Measurements from ENCODE around the gene RGS4. TPM values are rescaled to one million over a fixed set of nuclear protein-coding genes. Genes with fewer than 3 reads are reported as not detected.

RGS4 gene
- total and polyA plus RNA-seq, 2 of the 13 experiments (the other 11 are each of a cell fraction or from before 2014, with no cell fraction given) = not detected

- no peak for TF ChIP-seq TCF7L2 (IDR thresholded peaks at IDR 0.05; ENCODE audit: low read depth, low read length)
- TF ChIP-seq ZNF468 (CRISPR knock-in tag; IDR thresholded peaks at IDR 0.05) = no peak
- no peak for TF ChIP-seq HNF4A (CRISPR knock-in tag; IDR thresholded peaks at IDR 0.05)
- TF ChIP-seq SIN3A (IDR thresholded peaks at IDR 0.05; ENCODE audit: borderline replicate concordance, low read depth, low read length) = no peak
- TF ChIP-seq ATF3 (CRISPR knock-in tag; IDR thresholded peaks at IDR 0.05) = no peak
- TF ChIP-seq FOXK2 (IDR thresholded peaks at IDR 0.05) = no peak
- TF ChIP-seq SIN3B (IDR thresholded peaks at IDR 0.05; ENCODE audit: low read length) = no peak
- H3K79me2 ChIP-seq (ENCODE audit: insufficient read depth, low read length) = no peaks in the 10 kb centered on the region
- BruUV-seq (replicated peaks) = no TSS peak
- H4K20me1 ChIP-seq (ENCODE audit: insufficient read depth, low read length) = no peaks in the 10 kb centered on the region
- ATAC-seq = no peak
- POLR2A ChIA-PET = no interaction called here
- H3K4me1 ChIP-seq (ENCODE audit: insufficient read depth, low read length) = no peaks in the 10 kb centered on the region
- H3K9ac ChIP-seq (ENCODE audit: insufficient read depth, low read depth, low read length) = no peak overlapping the region
- no peak for DNase-seq (ENCODE audit: low spot score)
- no peak overlapping the region for H3K4me3 ChIP-seq (replicated peaks in 1 of 3; ENCODE audit: insufficient read depth in 1 of 3, low read depth in 2 of 3, low read length in 3 of 3)
- H3K27ac ChIP-seq (ENCODE audit: extremely low read length, insufficient read depth, low read length) = no peak overlapping the region
- intact Hi-C loops (cut with micrococcal nuclease; ENCODE audit: unreplicated experiment) (no loop called here), in situ Hi-C loops (cut with HindIII; ENCODE audit: extremely low pct_ligation_motif_present, low pct_unique_long_range_greater_than_20kb) (no loop called here)
- no peak overlapping the region for H3K4me2 ChIP-seq (ENCODE audit: low read depth, low read length)
- no peaks in the 10 kb centered on the region; a peak in 1 of 5 replicates for H3K27me3 ChIP-seq (ENCODE audit: control insufficient read depth in 1 of 2, insufficient read depth in 2 of 2, low read length in 2 of 2)
- H3K36me3 ChIP-seq (replicated peaks in 1 of 2; ENCODE audit: control insufficient read depth in 1 of 2, insufficient read depth in 2 of 2, low read length in 2 of 2) = no peaks in the 10 kb centered on the region
- WGBS (ENCODE audit: low lambda C conversion rate) = 45% methylated on average over 2 of the region's 9 CpGs
- no peak overlapping the region for H2AFZ ChIP-seq (ENCODE audit: low read length)
- FAIRE-seq = no peak
- CTCF ChIA-PET (ENCODE audit: low intra/inter-chr PET ratio, low total read pairs) = no interaction called here
- no peaks in the 10 kb centered on the region for H3K9me3 ChIP-seq (ENCODE audit: low read length)
These were observed 24.4 kb downstream of the RGS4 start for GRCh38 chr1:163093579-163093978.

GRCh38 chr1:163094182-163094581 is 25.0 kb downstream of the RGS4 start:
- no peak overlapping the region for H3K4me2 ChIP-seq (ENCODE audit: low read depth, low read length)
- intact Hi-C loops (cut with micrococcal nuclease; ENCODE audit: unreplicated experiment) (no loop called here), in situ Hi-C loops (cut with HindIII; ENCODE audit: extremely low pct_ligation_motif_present, low pct_unique_long_range_greater_than_20kb) (no loop called here)
- H3K9ac ChIP-seq (ENCODE audit: insufficient read depth, low read depth, low read length) = no peak overlapping the region
- no peak overlapping the region for H3K4me3 ChIP-seq (replicated peaks in 1 of 3; ENCODE audit: insufficient read depth in 1 of 3, low read depth in 2 of 3, low read length in 3 of 3)
- no peak overlapping the region for H3K27ac ChIP-seq (ENCODE audit: extremely low read length, insufficient read depth, low read length)
- no peaks in the 10 kb centered on the region for H3K36me3 ChIP-seq (replicated peaks in 1 of 2; ENCODE audit: control insufficient read depth in 1 of 2, insufficient read depth in 2 of 2, low read length in 2 of 2)
- ChIA-PET CTCF (ENCODE audit: low intra/inter-chr PET ratio, low total read pairs) (no interaction called here), POLR2A (no interaction called here)
- H4K20me1 ChIP-seq (ENCODE audit: insufficient read depth, low read length) = no peaks in the 10 kb centered on the region
- no peak overlapping the region for H2AFZ ChIP-seq (ENCODE audit: low read length)
- DNase-seq (ENCODE audit: low spot score) (no peak), ATAC-seq (no peak), FAIRE-seq (no peak)
- no peaks in the 10 kb centered on the region for H3K79me2 ChIP-seq (ENCODE audit: insufficient read depth, low read length)
- H3K9me3 ChIP-seq (ENCODE audit: low read length) = no peaks in the 10 kb centered on the region
- no TSS peak for BruUV-seq (replicated peaks)
- H3K27me3 ChIP-seq (ENCODE audit: control insufficient read depth in 1 of 2, insufficient read depth in 2 of 2, low read length in 2 of 2) = no peaks in the 10 kb centered on the region; a peak in 1 of 5 replicates
- no peaks in the 10 kb centered on the region for H3K4me1 ChIP-seq (ENCODE audit: insufficient read depth, low read length)
- 1% methylated on average over 4 of the region's 4 CpGs for WGBS (ENCODE audit: low lambda C conversion rate)
- TF ChIP-seq ZNF546 (CRISPR knock-in tag; conservative IDR thresholded peaks at IDR 0.05) (no peak), E2F5 (CRISPR knock-in tag; conservative IDR thresholded peaks at IDR 0.05) (no peak), ATF1 (CRISPR knock-in tag; IDR thresholded peaks at IDR 0.05) (no peak), TGIF2 (CRISPR knock-in tag; IDR thresholded peaks at IDR 0.05) (no peak), ZNF431 (CRISPR knock-in tag; IDR thresholded peaks at IDR 0.05; ENCODE audit: borderline replicate concordance, low read depth) (no peak), MED1 (CRISPR knock-in tag; IDR thresholded peaks at IDR 0.05) (no peak), ZBTB37 (CRISPR knock-in tag; IDR thresholded peaks at IDR 0.05) (no peak), RBM22 (optimal IDR thresholded peaks at IDR 0.05; ENCODE audit: low read length) (no peak), SNRNP70 (IDR thresholded peaks at IDR 0.05; ENCODE audit: low read depth, low read length) (no peak), ZFP62 (CRISPR knock-in tag; IDR thresholded peaks at IDR 0.05) (no peak)
- TF ChIP-seq, protein P1, sequence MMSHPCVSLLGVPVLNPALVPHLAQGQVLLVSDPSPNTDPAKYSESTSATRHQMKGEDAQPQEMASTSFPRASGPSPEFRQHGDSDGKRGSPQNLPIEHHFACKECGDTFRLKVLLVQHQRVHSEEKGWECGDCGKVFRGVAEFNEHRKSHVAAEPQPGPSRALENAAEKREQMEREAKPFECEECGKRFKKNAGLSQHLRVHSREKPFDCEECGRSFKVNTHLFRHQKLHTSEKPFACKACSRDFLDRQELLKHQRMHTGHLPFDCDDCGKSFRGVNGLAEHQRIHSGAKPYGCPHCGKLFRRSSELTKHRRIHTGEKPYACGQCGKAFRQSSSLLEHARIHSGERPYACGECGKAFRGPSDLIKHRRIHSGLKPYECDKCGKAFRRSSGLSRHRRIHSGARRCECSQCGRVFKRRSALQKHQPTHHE (CRISPR knock-in tag; IDR thresholded peaks at IDR 0.05; ENCODE audit: borderline replicate concordance) = no peak

All from HepG2 (cell line).